AG09319 (cell line): ENCODE results near the gene TCHHL1.
A peak's percentile ranks its signal among the peaks of the same experiment; 100 is the strongest.

Experiments
- DNase-seq: peaks from one replicate; pipeline ENCODE4 v3.0.0-alpha.2; 2010; ENCODE audit warnings: low read depth; ENCODE audit errors: extremely low read depth
- CTCF ChIP-seq: IDR thresholded peaks from 2 replicates; pipeline ENCODE4 v1.5.1; 2011; ENCODE audit warnings: low read depth, mild to moderate bottlenecking, inconsistent platforms, low read length, moderate library complexity

The TCHHL1 gene

GRCh38 chr1:152067150-152067549, 21.7 kb downstream of the TCHHL1 start:
- no peak for DNase-seq

GRCh38 chr1:152061952-152062351, 26.9 kb downstream of the TCHHL1 start:
- no peak for DNase-seq
- no peak for TF ChIP-seq CTCF

More at GRCh38 chr1:152067150-152067549, 21.7 kb downstream of the TCHHL1 start:
- TF ChIP-seq CTCF, result no peak

GRCh38 chr1:152053375-152053774, 35.5 kb downstream of the TCHHL1 start:
- no peak for DNase-seq
- no peak for TF ChIP-seq CTCF

GRCh38 chr1:152052606-152053005, 36.3 kb downstream of the TCHHL1 start:
- DNase-seq, result no peak
- TF ChIP-seq CTCF, result peak; percentile 92

- DNase-seq, result no peak
- TF ChIP-seq CTCF, result no peak
Measured at GRCh38 chr1:152050886-152051675, 37.8 kb downstream of the TCHHL1 start.

GRCh38 chr1:152049291-152050083, 39.4 kb downstream of the TCHHL1 start:
- no peak for TF ChIP-seq CTCF
- no peak for DNase-seq

GRCh38 chr1:152048416-152049009, 40.4 kb downstream of the TCHHL1 start:
- no peak for DNase-seq
- TF ChIP-seq CTCF, result no peak
